ENCODE results near the gene OIT3.

DNA sequence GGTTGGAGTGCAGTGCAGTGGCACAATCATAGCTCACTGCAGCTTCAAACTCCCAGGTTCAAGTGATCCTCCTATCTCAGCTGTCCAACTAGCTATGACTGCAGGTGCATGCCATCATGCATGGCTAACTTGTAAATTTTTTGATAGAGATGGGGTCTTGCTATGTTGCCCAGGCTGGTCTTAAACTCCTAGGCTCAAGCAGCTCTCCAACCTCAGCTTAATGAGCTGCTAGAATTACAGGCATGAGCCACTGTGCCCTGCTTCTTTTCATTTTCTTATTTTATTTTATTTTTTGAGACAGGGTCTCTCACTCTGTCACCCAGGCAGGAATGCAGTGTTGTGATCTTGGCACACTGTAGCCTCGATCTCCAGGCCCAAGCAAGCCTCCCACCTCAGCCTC lies 53.4 kb downstream of the OIT3 start:
- TF ChIP-seq EZH2 (IDR thresholded peaks at IDR 0.05; ENCODE audit: borderline replicate concordance, insufficient read depth, low read length, poor library complexity, severe bottlenecking) (no peak), RAD21 (conservative IDR thresholded peaks at IDR 0.05) (no peak), EP300 (conservative IDR thresholded peaks at IDR 0.05; ENCODE audit: poor library complexity, severe bottlenecking) (no peak)
- TF ChIP-seq, protein P1, sequence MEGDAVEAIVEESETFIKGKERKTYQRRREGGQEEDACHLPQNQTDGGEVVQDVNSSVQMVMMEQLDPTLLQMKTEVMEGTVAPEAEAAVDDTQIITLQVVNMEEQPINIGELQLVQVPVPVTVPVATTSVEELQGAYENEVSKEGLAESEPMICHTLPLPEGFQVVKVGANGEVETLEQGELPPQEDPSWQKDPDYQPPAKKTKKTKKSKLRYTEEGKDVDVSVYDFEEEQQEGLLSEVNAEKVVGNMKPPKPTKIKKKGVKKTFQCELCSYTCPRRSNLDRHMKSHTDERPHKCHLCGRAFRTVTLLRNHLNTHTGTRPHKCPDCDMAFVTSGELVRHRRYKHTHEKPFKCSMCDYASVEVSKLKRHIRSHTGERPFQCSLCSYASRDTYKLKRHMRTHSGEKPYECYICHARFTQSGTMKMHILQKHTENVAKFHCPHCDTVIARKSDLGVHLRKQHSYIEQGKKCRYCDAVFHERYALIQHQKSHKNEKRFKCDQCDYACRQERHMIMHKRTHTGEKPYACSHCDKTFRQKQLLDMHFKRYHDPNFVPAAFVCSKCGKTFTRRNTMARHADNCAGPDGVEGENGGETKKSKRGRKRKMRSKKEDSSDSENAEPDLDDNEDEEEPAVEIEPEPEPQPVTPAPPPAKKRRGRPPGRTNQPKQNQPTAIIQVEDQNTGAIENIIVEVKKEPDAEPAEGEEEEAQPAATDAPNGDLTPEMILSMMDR (IDR thresholded peaks at IDR 0.05; ENCODE audit: poor library complexity, severe bottlenecking): no peak
- TF ChIP-seq, protein P2, sequence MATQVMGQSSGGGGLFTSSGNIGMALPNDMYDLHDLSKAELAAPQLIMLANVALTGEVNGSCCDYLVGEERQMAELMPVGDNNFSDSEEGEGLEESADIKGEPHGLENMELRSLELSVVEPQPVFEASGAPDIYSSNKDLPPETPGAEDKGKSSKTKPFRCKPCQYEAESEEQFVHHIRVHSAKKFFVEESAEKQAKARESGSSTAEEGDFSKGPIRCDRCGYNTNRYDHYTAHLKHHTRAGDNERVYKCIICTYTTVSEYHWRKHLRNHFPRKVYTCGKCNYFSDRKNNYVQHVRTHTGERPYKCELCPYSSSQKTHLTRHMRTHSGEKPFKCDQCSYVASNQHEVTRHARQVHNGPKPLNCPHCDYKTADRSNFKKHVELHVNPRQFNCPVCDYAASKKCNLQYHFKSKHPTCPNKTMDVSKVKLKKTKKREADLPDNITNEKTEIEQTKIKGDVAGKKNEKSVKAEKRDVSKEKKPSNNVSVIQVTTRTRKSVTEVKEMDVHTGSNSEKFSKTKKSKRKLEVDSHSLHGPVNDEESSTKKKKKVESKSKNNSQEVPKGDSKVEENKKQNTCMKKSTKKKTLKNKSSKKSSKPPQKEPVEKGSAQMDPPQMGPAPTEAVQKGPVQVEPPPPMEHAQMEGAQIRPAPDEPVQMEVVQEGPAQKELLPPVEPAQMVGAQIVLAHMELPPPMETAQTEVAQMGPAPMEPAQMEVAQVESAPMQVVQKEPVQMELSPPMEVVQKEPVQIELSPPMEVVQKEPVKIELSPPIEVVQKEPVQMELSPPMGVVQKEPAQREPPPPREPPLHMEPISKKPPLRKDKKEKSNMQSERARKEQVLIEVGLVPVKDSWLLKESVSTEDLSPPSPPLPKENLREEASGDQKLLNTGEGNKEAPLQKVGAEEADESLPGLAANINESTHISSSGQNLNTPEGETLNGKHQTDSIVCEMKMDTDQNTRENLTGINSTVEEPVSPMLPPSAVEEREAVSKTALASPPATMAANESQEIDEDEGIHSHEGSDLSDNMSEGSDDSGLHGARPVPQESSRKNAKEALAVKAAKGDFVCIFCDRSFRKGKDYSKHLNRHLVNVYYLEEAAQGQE (IDR thresholded peaks at IDR 0.05; ENCODE audit: borderline replicate concordance): no peak
